Stimulated activated CD8-positive, alpha-beta memory T cell treated with anti-CD3 and anti-CD28 coated beads, Interleukin-4, amount 100 ng/mL, for 1 hour (primary cell): ENCODE data around the gene ELF2.
"Not testable (repeated sequence)": the region's sequence is repeated elsewhere in the genome, so short reads cannot be mapped to it uniquely, and the experiment has no call there.

Experiments used
- DNase-seq, 2 donors: peaks; one replicate each; pipeline ENCODE4 v3.0.0-alpha.2; 2020; ENCODE audit warnings: low read depth in 2 of 2, low spot score in 1 of 2

The ELF2 gene

GRCh38 chr4:139024686-139025085 lies 152.3 kb downstream of the ELF2 start:
- no peak for DNase-seq

- no peak for DNase-seq
Measured at GRCh38 chr4:139022835-139023234, 154.2 kb downstream of the ELF2 start.

- DNase-seq = not testable (repeated sequence)
Measured at GRCh38 chr4:139021071-139021470, 155.9 kb downstream of the ELF2 start.

- DNase-seq = no peak
Measured at GRCh38 chr4:139020384-139020783, 156.6 kb downstream of the ELF2 start.

GRCh38 chr4:139018971-139019758 lies 157.9 kb downstream of the ELF2 start:
- DNase-seq = no peak

- DNase-seq = no peak
Measured at GRCh38 chr4:139018501-139018900, 158.5 kb downstream of the ELF2 start.

GRCh38 chr4:139017861-139018260 lies 159.2 kb downstream of the ELF2 start:
- no peak for DNase-seq

GRCh38 chr4:139015948-139016471 lies 161.0 kb downstream of the ELF2 start:
- DNase-seq = no peak

GRCh38 chr4:139015269-139015947 lies 161.6 kb downstream of the ELF2 start, which contains the start of gene NOCT:
Gene NOCT, plus strand, starts transcription at chr4:139015781. Its CDS starts 201 bp downstream, at chr4:139015982.
- DNase-seq = peak; percentile 69 to 83

GRCh38 chr4:139014371-139015268 lies 162.4 kb downstream of the ELF2 start:
- DNase-seq = no peak

- DNase-seq = no peak
Measured at GRCh38 chr4:139011225-139011950, 165.6 kb downstream of the ELF2 start.

GRCh38 chr4:139009702-139010101 lies 167.3 kb downstream of the ELF2 start:
- no peak for DNase-seq

- not testable (repeated sequence) for DNase-seq
Measured at GRCh38 chr4:139008278-139008677, 168.7 kb downstream of the ELF2 start.

- no peak for DNase-seq
Measured at GRCh38 chr4:139007640-139008039, 169.4 kb downstream of the ELF2 start.
